HG02840 (cell line): Measurements from ENCODE around the gene MITF.

Source experiments
- ATAC-seq: cut with Tn5 transposase; IDR thresholded peaks from one replicate; pipeline ENCODE4 v1.9.1; 2021; ENCODE audit warnings: mild to moderate bottlenecking, moderate library complexity, moderate number of reproducible peaks; ENCODE audit not compliant: unreplicated experiment, low FRiP score

MITF gene

GRCh38 chr3:69724722-69725435 lies 14.4 kb upstream of the MITF start:
- no peak for ATAC-seq

GRCh38 chr3:69725994-69726571 lies 13.2 kb upstream of the MITF start:
- ATAC-seq = no peak

- no peak for ATAC-seq
Observed at GRCh38 chr3:69729147-69729919, 9.9 kb upstream of the MITF start.

GRCh38 chr3:69731080-69731479 lies 8.2 kb upstream of the MITF start:
- ATAC-seq = no peak

- no peak for ATAC-seq
Observed at GRCh38 chr3:69735893-69736292, 3.4 kb upstream of the MITF start.

- ATAC-seq = no peak
Observed at GRCh38 chr3:69737392-69737791, 1.9 kb upstream of the MITF start.

- ATAC-seq = no peak
Observed at GRCh38 chr3:69738315-69738714, 949 bp upstream of the MITF start.

GRCh38 chr3:69738859-69739203 lies 433 bp upstream of the MITF start:
- ATAC-seq = no peak

GRCh38 chr3:69740103-69741021 lies 1.1 kb downstream of the MITF start:
- ATAC-seq = no peak

- ATAC-seq = no peak
Observed at GRCh38 chr3:69741032-69741767, 1.9 kb downstream of the MITF start.

- no peak for ATAC-seq
Observed at GRCh38 chr3:69742391-69742790, 3.1 kb downstream of the MITF start.

GRCh38 chr3:69743975-69744906 lies 5.0 kb downstream of the MITF start:
- no peak for ATAC-seq

- ATAC-seq = no peak
Observed at GRCh38 chr3:69745505-69745904, 6.2 kb downstream of the MITF start.

- ATAC-seq = no peak
Observed at GRCh38 chr3:69746119-69746518, 6.9 kb downstream of the MITF start.

GRCh38 chr3:69747511-69748258 lies 8.4 kb downstream of the MITF start:
- ATAC-seq = no peak

GRCh38 chr3:69748503-69748902 lies 9.2 kb downstream of the MITF start:
- ATAC-seq = no peak

- ATAC-seq = no peak
Observed at GRCh38 chr3:69749461-69749860, 10.2 kb downstream of the MITF start.

GRCh38 chr3:69750549-69750948 lies 11.3 kb downstream of the MITF start:
- ATAC-seq = no peak
